SK-N-MC (cell line): ENCODE results near the gene MMP25.

ENCODE experiments used
- EZH2 ChIP-seq: fragments of 200-600 bp; sonication (generic); IDR thresholded peaks from one replicate; pipeline ENCODE4 v1.6.1; 2017; ENCODE audit warnings: antibody characterized with exemption
- FOXP2 ChIP-seq: optimal IDR thresholded peaks from 2 replicates; pipeline ENCODE3; 2011; ENCODE audit warnings: mild to moderate bottlenecking, moderate library complexity; ENCODE audit not compliant: insufficient read depth; ENCODE audit errors: extremely low read length, control extremely low read depth
- POLR2AphosphoS5 ChIP-seq: IDR thresholded peaks from 2 replicates; pipeline ENCODE4 v1.6.1; 2012; ENCODE audit warnings: mild to moderate bottlenecking, low read depth, low read length, borderline replicate concordance

GRCh38 chr16:3044708-3045107 is 1.7 kb upstream of the MMP25 start:
- TF ChIP-seq POLR2AphosphoS5 (no peak), EZH2 (no peak), FOXP2 (no peak)
